GM20431 (cell line): ENCODE measurements around the gene NEFH.

Experiments
- in situ Hi-C: fragments of 300-500 bp; cut with MseI, MboI; formaldehyde crosslinking; loops from one replicate; pipeline ENCODE4 v1.15.0; 2020; ENCODE audit warnings: low sequenced_read_pairs; ENCODE audit not compliant: unreplicated experiment

The NEFH gene

GRCh38 chr22:29536411-29536810 lies 56.4 kb downstream of the NEFH start:
- in situ Hi-C loops = no loop called here

DNA sequence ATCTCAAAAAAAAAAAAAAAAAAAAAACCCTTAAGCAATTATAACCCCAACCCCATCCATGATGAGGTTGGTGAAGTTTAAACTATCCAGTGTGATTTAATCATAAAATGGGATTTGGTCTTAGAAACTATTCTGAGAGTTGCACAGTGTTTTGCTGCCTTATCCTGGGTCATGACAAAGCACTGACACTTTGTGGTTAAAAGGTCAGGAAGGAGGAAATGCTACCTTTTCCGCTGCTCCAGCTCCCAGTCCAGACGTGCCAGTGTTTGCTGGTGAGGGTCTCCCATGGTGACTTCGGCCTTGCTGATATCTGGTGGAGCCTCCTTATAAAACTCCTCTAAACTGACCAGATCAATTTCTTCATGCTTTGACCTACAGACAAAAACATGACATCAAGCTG lies 59.1 kb downstream of the NEFH start:
- in situ Hi-C loops = no loop called here
